ENCODE measurements around the gene ASTN2.

DNA sequence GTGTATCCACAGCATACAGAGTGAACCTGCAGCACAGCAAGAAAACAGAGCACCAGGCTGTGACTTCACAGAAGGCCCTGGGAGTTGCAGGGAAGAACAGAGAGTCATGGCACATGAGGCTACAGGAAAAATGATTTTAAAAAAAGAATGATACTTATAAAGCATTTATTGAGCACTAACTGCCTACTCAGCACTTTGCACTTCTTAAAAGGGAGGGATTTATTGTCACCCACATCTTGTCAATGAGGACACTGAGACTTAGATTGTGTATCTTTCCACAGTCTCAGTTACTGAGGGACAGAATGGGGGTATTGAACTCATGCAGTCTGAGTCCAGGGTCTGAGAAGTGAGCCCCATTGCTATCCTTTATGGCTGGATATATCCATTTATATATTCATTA is 972.3 kb downstream of the ASTN2 start:
- TF ChIP-seq POLR2AphosphoS5 (IDR thresholded peaks at IDR 0.05) (no peak), CTCF (IDR thresholded peaks at IDR 0.05 in 8 of 11, conservative IDR thresholded peaks at IDR 0.05 in 3 of 11) (no peak)

All from spleen (tissue), 7 donors.